Activated effector memory CD4-positive, alpha-beta T cell treated with Interleukin-2 at 50 U/mL for 16 hours (primary cell): ENCODE measurements around the gene EMX2.
"Not testable (repeated sequence)": the region's sequence is repeated elsewhere in the genome, so short reads cannot be mapped to it uniquely, and the experiment has no call there.

Source experiments
- DNase-seq: peaks from one replicate; pipeline ENCODE4 v3.0.0-alpha.2; 2020

Gene EMX2

DNA sequence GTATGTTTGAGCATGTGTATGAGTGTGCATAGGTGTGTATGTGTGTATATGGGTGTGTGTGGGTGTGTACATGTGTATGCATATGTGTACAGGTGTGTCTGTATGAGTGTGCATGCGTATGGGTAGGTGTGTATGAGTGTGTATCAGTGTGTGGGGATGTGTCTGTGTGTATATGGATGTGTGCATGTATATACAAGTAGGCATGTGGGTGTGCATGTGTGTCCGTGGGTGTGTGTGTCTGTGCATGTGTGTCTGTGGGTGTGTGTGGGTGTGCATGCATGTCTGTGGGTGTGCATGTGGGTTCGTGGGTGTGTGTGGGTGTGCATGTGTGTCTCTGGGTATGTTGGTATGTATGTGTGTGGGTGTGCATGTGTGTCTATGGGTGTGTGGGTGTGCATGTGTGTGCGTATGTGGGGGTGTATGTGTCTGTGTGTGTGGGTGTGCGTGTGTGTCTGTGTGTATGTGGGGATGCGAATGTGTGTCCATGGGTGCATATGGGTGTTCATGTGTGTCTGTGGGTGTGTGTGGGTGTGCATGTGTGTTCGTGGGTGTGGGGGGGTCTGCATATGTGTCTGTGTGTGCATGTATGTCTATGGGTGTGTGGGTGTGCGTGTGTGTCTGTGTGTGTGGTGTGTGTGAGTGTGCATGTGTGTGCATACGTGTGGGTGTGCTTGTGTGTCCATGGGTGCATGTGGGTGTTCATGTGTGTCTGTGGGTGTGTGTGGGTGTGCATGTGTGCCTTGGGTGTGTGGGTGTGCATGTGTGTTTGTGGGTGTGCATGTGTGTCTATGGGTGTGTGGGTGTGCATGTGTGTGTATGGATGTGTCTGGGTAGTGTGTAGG, 20.6 kb downstream of the EMX2 start:
- no peak for DNase-seq

DNA sequence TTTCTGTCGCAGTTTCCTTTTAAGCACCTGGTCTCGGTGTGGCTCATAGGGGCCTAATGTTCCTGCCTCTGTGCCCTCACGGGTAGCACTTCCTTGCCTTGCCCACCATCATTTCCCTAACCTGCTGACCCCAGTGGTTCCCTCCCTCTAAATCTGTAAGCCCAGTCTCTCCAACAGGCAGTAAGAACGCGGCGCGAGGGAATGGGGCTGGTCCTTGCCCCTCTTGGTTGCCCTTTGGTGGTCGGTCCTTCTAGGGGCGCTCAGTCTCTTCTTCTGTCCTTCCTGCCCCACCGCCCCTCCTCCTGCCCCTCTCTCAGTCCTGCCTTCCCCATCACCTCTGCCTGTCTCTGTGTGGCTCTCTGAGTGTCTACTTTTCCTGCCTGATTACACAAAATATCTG, 21.2 kb downstream of the EMX2 start:
- DNase-seq = no peak

DNA sequence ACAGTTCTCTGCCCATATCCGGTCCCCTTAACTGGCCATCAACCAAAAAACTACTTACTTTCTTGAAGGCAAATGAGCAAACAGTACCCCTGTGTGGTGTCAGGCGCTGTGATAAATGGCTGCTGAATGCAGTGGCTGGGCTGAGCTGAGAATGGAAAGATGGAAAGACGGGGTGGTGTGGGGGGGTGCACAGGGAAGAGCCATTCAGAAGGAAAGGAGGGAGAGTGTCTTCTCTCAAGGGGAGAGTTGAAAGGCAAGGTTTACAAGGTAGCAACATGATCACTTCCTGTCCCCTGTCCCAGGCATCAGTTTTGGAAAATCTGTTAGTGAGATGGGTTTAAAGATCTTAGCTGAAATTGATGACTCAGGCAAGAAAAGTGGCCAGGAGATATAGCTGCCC, 22.5 kb downstream of the EMX2 start:
- DNase-seq = no peak

DNA sequence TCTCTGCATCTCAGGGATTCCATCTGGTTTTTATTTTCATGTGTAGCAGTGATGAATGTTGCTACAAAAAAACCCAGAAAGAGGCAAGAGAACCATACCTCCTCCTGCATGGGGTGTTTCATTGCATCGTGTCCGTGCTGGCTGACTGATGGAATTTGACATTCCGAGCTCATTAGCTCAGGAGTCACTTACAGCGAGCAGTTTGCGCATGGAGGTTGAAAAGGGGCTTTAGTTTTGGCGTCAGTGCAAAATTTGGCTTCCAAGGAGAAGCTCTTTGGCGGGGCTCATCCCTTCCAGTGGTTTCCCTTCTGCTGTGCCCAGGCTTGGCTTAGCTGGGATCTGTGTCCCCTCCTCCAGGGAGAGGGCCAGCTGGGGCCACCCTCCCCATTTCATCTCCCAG, 25.8 kb downstream of the EMX2 start:
- no peak for DNase-seq

DNA sequence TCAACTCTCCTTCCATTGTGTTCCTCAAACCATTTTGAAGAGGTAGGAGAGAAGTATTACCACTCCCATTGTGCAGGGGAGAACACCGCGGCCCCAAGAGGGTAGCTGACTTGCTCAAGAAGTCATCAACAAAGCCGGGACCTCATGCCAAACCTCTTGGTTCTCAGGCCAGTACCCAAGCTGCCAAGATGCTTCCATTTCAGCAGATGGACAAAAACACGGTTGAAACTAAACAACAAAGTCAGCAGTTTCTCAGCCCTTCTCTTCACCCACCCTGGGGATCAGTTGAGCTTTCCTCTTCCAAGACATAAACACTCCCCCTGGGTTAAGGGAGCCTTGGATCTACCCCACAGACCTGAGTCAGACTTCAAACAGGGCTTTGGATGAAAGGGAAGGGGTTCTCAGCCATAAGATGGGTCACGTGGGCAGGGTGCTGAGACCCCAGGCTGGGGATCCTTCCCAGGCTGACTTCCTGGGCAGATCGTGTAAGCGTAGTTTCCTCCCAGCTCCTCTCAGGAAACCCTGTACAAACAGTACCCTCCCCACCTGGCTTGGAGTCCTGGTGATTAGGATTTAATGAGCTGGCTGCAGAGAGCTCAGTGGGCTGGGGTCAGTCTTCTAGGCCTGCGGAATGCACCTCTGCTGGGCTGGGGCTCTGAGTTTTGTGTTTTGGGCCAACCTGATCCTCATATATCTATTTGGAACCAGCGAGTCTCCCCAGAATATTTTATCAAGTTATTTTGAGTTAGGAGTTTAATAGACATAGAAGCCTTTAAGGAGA, 27.3 kb downstream of the EMX2 start:
- DNase-seq = no peak

DNA sequence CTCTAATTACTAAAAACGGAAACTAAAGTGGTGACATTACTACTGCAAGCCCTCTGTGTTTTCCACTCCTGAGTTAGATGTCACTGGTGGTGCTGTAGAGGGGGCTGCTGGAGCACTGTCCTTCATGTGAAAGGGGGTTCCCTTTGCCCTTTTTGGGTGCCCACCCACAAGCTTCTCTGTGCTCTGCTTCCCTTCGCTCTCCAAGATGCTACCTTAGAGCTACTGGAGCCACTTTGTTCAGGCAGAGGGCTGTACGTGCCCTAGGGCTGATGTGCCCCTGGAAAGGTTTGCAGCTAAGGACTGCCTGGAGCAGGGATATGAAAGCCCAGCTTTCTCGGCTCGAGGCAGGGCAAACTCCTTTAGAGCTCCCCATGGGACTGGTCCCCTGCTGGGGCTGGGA, 28.3 kb downstream of the EMX2 start:
- no peak for DNase-seq

DNA sequence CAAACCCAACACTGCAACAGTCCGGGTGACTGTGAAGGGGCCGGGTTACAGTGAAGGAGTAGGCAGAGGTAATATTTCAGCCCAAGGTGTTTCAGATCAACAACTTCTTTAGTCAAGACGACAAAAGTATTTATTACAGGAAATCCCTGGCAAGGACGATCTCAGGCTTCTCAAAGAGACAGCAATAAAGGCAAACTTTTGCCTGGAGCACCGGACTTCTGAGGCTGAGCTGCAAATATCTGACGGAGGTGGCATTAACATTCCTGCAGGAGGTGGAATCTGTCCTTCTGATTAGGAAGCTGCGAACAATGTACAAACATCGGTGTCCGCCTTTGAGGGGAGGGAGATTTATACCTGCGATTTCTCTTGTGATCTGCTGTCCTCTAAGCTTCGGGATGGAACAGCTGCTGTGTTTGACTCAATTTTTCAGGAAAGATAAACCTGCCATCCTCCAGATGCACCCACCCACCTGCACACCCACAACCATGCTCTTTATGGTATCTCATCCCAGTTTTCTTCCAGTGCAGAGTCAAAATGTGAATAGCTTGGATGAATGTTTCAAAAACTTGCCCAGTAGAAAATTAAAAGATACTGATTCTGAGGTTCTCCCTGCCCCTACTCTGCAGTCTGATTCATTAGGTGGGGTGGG, 32.1 kb downstream of the EMX2 start:
- no peak for DNase-seq

DNA sequence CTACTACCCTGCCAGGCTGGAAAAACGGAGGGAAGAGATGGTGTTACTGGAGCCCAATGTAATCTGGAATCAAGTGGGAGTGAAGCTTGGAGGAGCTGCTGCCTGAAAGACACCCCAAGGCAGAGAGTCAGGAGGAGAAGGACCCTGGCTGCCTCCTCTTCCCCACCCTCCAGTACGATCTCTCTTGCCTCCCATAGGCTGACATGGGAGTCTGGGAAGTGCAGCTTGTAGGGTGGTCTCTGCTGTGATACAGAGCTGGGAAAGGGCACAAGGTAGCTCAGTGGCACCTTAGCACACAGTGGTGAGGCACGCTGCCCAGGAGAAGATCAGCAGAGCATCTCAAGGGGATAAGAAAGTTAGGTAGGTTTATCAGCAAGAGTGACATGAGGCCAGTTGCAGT, 35.9 kb downstream of the EMX2 start:
- no peak for DNase-seq

DNA sequence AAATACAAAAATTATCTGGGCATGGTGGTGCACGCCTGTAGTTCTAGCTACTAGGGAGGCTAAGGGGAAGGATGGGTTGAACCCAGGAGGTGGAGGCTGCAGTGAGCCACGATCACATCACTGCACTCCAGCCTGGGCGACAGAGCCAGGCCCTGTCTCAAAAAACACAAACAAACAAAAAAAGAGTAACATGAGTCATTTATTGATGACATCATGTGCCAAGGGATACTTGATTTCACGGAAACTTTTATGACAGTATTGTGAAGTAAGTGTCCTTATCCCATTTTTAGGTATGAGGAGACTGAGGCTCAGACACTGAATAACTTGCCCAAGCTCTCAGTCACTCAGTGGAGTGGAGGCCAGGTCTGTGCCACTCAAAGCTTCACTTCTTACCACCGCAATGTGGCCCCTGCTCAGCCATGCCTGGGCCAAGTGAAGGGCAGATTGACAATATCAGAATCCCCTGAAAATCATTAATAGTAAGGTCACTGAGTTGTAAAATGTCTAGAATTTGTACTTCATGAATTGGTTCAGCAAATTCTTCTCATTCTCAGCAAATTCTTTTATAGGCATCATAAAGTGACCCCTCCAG, 36.5 kb downstream of the EMX2 start:
- no peak for DNase-seq

DNA sequence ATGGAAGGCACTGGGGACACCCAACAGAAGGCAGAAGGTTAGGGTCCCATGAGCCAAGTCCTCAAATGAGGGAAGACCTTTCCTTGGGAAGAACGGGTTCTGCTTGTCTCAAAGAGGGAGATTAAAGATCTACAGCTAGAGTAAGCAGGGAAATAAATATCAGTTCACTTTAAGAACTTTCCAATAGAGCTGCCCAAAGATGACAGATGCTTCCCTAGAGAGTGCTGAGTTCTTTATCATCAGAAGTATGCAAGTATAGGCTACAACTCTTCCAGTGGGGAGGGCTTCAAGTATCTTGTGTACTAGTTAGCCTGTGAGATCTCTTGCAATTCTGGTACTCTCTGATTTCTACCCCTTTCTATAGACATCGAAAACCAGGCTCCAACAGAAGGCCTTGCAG, 39.4 kb downstream of the EMX2 start:
- DNase-seq = no peak

DNA sequence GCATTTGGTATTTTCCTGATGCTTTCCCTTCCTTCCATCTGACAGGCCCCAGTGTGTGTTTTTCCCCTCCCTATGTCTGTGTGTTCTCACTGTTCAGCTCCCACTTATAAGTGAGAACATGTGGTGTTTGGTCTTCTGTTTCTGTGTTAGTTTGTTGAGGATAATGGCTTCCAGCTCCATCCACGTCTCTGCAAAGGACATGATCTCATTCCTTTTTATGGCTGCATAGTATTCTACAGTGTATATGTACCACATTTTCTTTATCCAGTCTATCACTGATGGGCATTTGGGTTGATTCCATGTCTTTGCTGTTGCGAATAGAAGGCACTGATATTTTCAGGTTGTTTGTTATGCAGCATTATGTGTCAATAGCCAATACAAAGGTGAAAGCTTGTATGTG, 42.3 kb downstream of the EMX2 start:
- DNase-seq = not testable (repeated sequence)

DNA sequence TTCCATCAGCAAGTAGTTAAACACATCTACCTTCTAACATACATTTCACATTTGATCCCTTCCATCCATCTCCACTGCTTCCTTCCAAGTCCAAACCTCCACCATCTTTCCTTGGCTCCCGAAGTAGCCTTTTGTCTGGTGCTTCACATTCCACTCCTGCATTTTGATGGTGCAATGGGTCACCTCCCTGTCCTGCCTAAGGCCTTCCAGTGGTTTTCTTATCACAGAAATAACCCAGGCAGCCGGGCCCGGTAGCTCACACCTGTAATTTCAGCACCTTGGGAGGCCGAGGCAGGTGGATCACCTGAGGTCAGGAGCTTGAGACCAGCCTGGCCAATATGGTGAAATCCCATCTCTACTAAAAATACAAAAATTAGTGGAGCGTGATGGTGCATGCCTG, 44.5 kb downstream of the EMX2 start:
- no peak for DNase-seq

DNA sequence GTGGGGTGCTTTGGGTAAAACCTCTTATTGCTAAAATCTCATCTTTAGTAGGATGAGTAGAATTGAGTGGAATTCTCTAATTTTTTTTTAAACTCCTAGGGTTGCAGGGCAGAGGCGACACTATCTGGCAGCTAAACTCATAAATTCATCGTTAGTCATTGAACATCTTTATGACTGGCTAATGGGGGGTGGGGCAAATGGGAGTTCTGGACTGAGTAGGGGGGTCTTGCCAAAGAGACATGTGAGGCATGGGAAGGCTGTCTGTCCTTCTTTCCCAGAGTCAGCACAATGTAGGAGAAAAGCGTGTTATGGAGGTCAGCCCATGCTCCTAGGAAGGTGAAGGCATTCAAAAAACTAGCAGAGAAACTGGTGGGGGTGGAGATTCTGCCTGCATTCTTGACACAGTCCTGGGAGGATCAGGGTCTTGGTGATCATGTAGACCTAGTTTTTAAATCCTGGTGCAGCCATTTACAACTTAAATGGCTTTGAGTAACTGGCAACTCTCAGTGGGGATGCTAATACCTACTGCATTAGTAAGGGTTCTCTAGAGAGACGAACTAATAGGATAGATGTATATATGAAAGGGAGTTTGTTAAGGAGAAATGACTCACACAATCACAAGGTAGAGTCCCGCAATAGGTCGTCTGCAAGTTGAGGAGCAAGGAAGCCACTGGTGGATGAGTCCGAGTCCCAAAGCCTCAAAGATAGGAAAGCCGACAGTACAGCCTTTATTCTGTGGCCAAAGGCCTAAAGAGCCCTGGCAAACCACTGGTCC, 47.7 kb downstream of the EMX2 start:
- no peak for DNase-seq

DNA sequence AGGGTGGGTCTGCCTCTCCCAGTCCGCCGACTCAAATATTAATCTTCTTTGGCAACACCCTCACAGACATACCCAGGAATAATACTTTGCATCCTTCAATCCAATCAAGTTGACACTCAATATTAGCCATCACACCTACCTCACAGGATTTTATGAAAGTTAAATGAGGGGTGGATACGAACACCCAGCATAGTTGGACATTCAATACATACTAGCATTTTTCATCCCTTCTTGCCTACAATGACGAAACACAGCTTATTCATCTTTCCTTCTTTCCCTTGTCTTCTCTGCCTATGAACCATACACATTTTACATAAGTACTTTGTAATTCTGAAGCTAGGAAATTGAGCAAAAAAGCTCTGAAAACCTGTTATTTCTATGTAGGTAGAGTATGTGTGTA, 48.5 kb downstream of the EMX2 start:
- DNase-seq = no peak

DNA sequence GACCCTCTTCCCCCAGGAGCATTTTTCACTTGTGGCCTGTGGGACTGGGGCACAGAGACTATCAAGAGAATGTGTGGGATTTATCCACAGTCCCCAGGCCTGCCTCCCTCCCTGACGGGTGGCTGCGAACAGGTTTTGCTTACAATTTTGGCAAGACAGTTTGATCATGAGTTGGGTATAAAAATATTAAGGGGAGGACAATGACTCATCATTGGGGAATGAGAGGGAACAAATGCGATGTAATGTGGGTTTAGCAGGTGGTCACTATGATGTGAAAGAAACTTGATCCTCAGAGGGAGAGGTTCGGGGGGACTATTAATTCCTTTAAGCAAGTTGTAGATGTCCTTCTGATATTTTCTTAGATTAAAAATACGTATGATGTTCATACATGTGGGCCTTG, 52.2 kb downstream of the EMX2 start:
- no peak for DNase-seq

DNA sequence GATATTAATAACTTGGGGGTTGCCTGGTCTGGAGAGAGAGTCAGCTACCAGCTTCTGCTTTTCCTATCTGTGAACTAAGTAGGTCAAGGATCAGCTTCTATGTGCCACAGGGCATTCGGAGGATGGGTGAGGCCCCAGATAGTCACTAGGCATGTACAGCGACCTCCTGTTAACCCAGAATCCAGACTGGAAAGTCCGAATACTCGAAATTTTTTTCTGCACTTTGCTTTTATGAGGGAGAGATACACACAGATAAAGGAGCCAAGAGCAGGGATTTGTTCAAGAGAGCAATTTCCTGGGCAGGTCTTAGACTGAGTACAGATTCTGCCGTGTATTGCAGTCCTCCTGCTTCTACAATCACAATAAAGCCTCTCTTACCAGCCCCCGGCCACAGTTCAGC, 54.2 kb downstream of the EMX2 start:
- no peak for DNase-seq

DNA sequence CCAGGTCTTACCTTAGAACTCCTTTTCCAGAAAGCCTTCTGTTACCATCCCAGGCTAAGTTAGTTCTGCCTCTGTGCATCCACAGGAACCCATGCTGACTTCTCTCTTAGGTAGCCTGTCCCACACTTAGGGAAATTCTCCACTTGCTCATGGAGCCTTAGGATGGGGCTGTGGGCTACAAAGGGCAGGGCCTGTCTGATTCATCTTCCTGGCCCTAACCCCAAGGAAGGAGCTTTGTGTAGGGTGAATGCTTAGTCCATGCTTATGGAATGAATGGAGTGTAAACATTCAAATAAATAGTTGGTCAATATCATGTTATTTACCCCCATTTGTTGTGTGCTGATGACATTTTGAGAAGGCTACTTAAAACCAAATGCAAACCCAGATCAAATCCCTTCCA, 54.7 kb downstream of the EMX2 start:
- DNase-seq = no peak
